Activated CD8-positive, alpha-beta memory T cell treated with anti-CD3 and anti-CD28 coated beads, Interleukin-2, amount 50 U/mL, for 1 hour (primary cell): ENCODE measurements around the gene NFKBIE.
A peak's percentile ranks its signal among the peaks of the same experiment; 100 is the strongest.

Experiments used
- DNase-seq: peaks from one replicate; pipeline ENCODE4 v3.0.0-alpha.2; 2020; ENCODE audit errors: extremely low read depth

NFKBIE gene

GRCh38 chr6:44258325-44258863 is 7.0 kb downstream of the NFKBIE start:
- DNase-seq, result no peak

- DNase-seq, result no peak
These were observed 7.5 kb downstream of the NFKBIE start for GRCh38 chr6:44257753-44258324.

GRCh38 chr6:44257025-44257752 is 8.2 kb downstream of the NFKBIE start, which contains the start of gene SLC35B2:
Gene SLC35B2, minus strand, starts transcription at chr6:44257528. Its CDS starts 118 bp downstream, at chr6:44257410.
- DNase-seq, result no peak

- DNase-seq, result no peak
These were observed 8.7 kb downstream of the NFKBIE start for GRCh38 chr6:44256775-44257024.

- no peak for DNase-seq
These were observed 9.2 kb downstream of the NFKBIE start for GRCh38 chr6:44255871-44256774.

GRCh38 chr6:44255105-44255808 is 10.1 kb downstream of the NFKBIE start:
- no peak for DNase-seq

- no peak for DNase-seq
These were observed 10.9 kb downstream of the NFKBIE start for GRCh38 chr6:44254191-44255104.

- DNase-seq, result no peak
These were observed 11.8 kb downstream of the NFKBIE start for GRCh38 chr6:44253307-44254101.

GRCh38 chr6:44251576-44252524 is 13.5 kb downstream of the NFKBIE start:
- DNase-seq, result no peak

GRCh38 chr6:44250718-44251123 is 14.6 kb downstream of the NFKBIE start:
- DNase-seq, result no peak

GRCh38 chr6:44250067-44250717 is 15.2 kb downstream of the NFKBIE start:
- no peak for DNase-seq

GRCh38 chr6:44249082-44249748 is 16.1 kb downstream of the NFKBIE start:
- no peak for DNase-seq

- DNase-seq, result no peak
These were observed 16.8 kb downstream of the NFKBIE start for GRCh38 chr6:44248579-44248978.

- DNase-seq, result peak; percentile 79
These were observed 17.7 kb downstream of the NFKBIE start for GRCh38 chr6:44247338-44248302.

- peak; percentile 95 for DNase-seq
These were observed 18.6 kb downstream of the NFKBIE start, which contains the start of gene HSP90AB1 for GRCh38 chr6:44246663-44247337. Gene HSP90AB1, plus strand, starts transcription at chr6:44247101. Its CDS starts 1,529 bp downstream, at chr6:44248630.
